Suppressor macrophage (primary cell): ENCODE results near the gene APOBEC3A.
A peak's percentile ranks its signal among the peaks of the same experiment; 100 is the strongest.
"Not testable (repeated sequence)": the region's sequence is repeated elsewhere in the genome, so short reads cannot be mapped to it uniquely, and the experiment has no call there.

Experiments used
- DNase-seq, 4 experiments: peaks; one replicate each; pipeline ENCODE4 v3.0.0-alpha.2; 2020 to 2022

APOBEC3A gene

DNA sequence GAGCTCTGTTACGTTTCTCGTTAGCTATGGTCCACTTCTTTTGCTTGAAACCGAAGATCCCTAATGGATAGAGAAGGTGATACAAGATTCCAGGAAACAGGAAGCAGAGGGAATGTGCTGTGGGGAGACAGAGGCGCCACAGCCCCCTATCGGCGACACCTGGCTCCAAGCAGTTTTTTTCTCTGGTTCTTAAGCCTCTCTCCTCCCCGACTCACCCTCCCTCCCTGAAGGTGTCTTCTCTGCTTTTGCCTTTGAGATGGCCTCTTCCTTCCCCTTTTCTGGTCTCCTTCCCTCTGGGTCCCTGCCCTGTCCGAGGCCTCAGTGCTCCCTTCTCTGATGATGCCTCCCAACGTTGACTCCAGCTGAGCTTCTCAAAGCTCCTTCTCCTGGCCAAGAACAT lies 14.2 kb upstream of the APOBEC3A start:
- peak in 3 of 4 experiments; percentile 48 to 61 (median 59) for DNase-seq

DNA sequence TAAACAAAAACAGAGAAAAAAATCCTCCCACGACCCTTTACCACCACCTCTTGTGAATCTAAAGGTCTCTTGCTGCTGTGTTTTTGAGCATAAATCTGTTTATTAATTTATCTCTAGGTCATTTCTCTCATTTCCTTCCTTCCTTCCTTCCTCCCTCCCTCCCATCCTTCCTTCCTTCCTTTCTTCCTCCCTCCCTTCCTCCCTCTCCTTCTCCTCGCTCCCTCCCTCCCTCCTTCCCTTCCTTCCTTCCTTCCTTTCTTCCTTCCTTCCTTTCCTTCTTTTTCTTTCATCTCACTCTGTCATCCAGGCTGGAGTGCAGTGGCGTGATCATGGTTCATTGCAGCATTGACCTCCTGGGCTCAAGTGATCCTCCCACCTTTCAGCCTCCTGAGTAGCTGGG lies 13.5 kb upstream of the APOBEC3A start:
- no peak for DNase-seq

DNA sequence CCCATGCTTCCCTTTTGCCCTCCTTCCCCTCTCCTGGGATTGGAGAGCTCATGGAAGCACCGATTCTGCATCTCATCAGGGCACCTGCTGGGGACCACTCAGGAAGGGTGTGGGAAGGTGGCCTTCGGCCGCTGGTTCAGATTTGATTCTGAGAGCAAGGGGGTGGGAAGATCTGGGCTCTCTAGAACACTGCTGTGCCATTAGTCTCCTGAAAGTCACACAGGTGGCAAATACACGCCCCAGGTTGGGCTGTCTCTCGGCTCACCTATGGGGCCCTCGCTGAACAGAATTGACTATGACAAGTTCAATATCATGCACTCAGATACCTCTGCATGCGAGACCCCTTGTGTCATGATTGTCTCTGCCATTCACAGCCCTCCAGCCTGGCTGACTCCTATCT lies 12.8 kb upstream of the APOBEC3A start:
- DNase-seq, result no peak

DNA sequence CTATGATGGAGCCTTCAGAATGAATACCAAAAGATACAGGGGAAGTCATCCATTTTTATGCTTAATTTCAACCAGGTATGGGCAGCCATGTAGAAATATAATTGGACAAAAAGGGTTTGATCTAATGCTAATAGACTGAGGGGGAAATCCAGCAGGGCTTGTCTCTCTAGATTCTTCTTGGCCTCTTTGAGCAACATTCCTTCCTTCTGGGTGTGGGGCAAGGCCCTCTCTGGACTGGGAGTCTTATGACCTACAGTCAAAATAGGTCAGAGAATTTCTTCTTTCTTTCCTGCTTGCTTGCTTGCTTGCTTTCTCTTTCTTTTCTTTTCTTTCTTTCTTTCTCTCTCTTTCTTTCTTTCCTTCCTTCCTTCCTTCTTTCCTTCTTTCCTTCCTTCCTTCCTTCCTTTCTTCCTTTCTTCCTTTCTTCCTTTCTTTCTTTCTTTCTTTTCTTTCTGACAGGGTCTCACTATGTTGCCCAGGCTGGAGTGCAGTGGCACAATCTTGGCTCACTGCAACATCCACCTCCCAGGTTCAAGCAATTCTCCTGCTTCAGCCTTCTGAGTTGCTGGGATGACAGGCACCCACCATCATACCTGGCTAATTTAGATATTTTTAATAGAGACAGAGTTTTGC lies 11.6 kb upstream of the APOBEC3A start:
- DNase-seq, result peak in 1 of 4 experiments; percentile 48

DNA sequence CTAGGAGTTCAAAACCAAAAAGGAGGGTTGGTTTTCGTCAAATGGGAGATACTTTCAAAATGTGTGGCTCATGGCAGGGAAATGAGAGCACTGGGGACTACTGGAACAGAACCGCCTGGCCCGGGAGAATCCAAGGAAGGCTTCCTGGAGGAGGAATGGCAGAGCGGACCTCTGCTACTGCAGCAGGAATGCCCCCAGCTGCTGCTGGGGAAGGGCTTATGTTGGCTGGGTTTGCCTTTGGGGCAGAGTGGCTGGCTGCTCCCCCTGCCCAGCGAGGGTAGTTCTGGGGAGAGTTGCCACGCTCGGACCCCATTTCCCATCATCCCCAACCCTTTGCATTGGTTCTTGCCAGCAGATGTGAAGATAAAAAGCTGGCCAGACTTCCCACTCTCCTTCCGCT lies 10.6 kb upstream of the APOBEC3A start:
- no peak for DNase-seq

DNA sequence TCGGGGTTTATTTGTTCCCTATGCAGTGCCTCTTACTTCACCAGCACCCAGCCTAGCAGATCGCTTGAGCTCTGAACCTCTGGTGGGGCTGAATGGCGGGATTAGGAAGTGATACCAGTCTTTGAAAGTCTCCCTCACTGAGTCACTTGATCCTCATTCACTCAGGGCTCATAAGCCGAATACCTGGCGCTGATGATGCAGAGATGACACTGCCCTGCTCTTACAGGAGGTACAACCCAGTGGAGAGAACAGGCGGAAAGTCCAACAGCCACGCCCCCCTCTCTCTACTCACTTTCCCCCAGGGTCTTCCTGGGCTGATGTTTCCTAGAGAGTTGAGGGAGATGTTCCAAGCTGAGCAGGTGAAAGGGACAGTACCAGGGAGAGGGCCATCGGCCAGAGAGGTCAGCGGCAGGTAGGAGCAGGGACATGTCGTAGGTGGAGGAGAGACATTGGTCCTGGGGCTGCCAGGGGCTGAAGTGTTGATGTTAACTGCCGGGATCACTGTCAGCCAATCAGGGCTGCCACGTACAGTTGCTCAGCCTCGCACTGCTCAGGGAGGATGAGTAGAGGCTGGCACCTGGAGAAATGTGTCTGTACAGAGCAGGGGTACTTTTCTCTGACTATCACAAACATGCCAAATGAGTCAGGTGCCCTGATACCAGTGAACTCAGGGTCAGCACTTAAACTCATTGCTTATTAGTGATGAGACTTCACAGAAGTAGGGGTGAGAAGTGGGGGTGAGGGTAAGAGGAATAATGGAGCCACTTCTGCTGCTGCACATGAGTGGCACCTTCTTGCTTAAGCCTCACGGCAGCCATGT lies 9.9 kb upstream of the APOBEC3A start:
- peak; percentile 62 to 81 (median 72) for DNase-seq

DNA sequence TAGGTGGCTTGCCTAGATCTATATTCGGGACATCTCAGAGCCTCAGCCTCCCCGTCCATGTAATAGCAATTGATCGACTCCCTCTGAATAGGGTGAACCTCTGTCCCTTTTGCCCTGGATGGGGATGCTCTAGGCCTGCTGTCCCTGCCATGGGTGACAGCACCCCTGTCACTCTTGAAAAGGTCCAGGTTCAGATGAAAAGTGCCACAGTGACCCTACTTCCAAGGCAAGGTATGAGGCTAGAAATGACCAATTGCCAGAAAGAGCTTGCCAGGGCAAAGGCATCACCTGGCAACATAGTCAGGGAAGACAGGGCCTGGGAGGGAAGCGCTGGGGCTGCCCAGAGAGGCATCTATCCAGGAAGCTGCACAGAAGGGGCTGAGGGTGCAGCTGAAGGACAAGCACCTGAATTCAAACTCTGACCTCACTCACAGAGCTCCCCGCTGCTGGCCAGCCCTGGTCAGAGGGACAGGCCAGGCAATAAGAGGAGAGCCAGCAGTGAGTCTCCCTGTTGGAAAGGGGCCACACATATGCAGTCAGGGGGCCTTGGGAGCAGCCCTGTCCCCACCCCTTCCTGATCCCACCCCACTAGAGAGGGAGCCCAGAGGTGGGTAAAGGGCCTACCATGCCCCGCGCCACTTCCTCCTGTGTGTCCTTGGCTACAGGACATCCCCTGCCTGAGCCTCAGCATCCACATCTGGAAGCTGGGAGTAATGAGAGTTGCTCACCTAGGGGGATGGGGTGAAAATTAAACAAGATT lies 9.0 kb upstream of the APOBEC3A start:
- no peak for DNase-seq

DNA sequence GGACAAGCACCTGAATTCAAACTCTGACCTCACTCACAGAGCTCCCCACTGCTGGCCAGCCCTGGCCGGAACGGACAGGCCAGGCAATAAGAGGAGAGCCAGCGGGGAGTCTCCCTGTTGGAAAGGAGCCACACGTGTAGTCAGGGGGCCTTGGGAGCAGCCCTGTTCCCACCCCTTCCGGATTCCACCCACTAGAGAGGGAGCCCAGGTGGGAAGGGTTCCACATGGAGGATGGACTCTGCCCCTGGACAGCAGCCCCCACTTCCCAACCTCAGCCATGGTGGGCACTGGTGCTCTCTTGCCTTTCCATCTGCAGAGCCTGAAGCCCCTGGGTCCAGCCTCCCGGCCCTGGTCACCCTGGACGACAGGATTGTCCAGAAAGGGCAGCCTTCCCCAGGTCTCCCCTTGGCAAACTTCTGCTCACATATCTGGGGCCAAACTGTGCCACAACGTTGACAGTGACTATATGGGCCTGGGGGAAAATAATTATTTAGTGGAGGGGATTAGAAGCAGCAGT lies 7.5 kb upstream of the APOBEC3A start:
- no peak for DNase-seq

DNA sequence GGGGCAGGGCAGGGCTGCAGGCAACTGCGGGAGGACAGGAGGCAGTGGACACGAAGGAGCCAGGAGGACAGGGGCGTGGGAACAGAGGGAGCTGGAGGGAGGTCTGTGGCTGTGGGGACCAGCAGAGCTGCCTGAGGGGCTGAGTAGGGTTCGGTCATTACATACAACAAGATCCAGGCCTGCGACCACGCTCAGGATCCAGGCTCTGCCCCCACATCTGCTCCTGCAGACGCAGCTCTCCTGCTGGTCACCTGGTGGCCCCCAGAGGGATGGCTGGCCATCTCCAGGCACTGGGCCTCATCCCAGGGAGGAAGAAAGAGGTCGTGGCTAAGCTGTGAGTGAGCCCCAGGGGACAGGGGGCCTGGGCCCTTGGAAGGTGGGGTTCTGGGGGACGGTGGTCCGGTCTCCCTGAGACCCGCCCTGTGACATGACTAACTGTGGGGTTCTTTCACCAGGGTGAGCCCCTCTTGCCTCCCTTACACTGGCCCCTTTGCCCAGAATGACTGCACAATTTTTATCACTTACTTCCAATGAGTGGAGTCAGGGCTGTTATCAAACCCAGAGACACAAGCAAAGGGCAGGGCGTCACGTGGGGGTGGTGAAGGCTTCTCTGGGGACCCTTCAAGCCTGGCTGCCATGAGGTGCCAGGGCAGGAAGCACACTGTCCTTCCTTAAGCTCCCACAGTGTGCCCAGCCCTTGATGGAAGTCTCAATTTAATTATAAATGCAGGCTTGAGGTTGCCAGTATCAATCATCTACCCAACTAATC lies 6.7 kb upstream of the APOBEC3A start:
- no peak for DNase-seq

DNA sequence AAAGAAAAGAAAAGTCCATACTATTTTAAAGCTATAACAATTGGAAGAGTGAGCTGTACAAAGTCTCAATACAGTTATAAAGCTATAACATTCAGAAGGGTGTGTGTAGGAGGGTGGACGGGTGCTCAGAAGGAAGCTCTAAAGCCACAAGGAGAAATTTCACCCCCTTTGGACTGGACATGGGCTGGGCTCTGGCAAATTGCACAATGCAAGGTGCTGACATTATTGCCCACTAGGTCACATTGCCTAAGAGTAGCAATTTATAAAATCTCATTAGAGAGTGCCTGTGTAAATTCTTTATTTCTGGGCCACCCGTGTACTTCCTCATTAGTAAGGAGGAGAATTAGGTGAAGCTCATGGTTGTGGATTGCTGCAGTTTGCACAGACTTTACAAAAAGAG lies 5.7 kb upstream of the APOBEC3A start:
- peak; percentile 69 to 87 (median 82) for DNase-seq

DNA sequence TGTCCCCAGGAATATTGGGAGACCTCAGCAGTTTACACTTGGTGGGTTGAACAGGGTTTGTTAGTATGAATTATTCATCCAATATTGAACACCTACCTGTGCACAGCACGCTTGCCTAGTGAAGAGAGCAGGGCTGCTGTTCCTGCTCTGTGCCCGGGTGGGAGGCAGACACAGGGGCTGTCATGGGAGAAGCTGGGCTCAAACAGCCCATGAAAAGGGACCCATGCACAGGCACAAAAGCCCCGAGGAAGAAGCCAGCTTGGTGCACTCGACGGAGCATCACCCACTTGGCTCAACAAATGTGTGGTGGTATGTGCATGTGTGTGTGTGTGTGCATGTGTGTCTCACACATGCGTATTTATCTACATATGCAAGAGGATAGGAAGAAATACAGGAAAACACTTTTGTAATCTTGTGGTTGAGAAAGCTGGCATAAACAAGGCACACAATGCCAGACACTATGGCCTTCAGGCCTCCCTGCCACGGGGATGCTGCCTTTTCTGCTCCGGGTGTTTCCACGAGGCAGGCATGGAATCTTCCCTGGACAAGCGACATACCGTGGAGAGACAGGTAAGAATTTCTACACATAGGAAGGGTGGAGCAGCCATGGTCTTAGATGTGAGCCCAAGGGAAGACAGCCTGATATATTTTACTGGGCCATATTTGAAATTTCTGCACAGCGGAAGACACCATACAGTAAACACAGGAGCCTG lies 5.0 kb upstream of the APOBEC3A start:
- DNase-seq, result peak; percentile 21 to 64 (median 54)

DNA sequence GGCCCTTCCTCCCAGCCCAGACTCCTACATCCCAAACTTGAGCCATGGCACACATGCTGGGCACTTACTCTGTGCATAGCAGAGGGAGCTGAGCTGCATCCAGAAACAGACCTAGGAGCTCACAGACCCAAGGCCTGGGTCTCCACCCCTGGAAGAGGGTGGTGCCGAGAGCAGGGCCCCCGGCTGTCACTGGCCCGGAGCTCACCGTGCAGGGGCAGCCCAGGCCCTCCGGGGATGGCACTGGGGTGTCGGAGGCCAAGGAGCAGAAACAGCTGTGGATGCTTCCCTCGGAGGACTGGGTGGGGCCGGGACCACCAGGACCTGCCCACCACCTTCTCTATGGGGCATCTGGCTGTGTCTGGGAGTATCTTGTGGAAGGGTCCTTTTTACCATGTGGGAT lies 4.3 kb upstream of the APOBEC3A start:
- DNase-seq, result no peak

DNA sequence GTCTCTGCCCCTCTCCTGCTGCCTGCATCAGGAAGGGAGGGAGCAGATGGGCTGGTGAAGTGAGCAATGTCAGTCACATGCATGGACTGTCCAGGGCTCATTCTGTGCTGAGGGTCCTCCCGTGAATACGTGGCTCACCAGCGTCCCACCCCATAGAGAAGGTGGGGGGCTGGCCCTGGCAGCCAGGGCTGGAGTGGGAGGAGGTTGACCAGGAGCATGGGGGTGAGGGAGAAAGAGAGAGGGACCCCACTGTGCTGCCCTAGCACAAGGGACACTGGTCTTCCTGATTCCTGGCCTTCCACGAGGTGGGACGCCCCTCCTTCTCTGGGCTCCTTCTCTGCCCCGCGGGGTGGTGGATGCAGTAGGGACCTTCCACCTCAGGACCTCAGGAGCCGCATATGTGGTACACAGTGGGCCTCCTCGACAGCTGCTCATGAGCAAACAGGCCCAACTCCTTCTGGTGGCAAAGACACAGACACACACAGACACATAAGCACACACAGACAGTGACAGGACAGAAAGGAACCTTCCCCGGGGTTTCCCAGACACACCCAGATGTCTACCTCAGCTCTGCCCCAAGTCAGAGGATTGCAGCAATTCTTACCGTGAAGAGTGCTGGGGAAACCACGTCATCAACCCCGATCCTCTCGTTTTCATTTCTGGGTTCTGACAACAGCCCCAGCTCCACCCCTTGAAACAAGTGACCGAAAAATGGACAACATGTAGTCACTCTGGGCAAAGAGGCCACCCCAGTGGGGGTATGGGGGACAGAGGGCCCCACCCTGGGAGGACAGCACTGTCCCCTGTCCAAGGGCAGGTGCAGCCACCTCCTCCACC lies 3.6 kb upstream of the APOBEC3A start:
- peak; percentile 75 to 88 (median 77) for DNase-seq

DNA sequence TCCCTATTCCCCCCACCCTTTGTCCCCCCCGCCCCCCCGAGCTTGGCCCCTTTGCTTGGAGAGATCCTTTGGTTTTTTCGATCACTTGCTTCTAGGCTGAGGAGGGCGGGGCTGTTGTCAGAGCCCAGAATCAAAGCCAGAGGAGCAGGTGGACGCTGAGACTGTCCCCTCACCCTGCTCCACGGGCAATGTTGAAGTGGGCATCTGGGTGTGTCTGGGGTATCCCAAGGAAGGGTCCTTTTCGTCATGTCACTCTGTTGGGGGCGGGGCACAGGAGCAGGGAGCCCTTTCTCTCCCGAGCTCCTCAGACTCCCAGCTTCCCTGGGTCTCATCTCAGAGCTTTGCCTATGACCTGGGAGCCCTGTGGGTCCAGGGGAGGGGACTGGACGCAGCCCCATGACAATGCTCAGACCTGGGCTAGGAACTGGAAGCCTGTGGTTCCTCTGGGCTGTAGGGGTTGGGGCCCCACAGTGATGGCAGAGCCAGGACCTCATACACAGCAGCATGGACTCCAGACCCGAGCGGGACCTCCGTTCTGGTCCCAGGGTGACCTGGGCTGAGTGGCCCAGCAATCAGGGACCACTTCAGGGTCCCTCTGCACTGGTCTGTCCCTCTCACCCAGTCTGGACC lies 2.9 kb upstream of the APOBEC3A start:
- no peak for DNase-seq

DNA sequence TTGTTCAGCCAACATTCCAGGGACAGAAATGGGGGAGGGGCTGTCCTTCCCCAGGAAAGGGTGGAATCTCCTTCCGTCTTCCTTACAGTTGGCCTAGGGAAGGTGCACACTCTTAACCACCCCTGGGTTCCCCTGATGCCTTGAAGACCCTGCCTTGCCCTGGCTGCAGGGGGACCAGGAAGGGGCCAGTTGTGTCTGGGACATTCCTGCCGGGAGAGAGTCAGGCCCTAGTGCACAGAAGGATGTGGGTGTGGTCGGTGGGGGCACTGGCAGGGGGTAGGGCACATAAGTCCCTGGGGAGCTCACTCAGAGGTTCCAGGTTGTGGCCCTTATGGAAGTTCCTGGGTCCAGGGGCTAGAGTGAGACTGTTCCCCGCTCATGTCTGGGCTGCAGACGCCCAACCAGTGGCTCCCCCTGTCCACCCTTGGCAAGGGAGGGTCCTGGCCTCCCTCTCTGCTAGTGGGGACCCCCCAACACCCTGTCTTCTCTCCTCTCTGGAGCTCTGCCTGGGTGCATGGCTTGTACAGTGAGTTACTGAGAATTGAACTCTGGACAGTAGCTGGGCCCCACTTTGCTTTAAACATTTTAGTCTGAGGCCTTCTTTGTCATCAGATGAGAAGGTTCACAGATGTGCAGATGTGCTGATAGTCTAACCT lies 2.0 kb upstream of the APOBEC3A start:
- DNase-seq, result no peak

DNA sequence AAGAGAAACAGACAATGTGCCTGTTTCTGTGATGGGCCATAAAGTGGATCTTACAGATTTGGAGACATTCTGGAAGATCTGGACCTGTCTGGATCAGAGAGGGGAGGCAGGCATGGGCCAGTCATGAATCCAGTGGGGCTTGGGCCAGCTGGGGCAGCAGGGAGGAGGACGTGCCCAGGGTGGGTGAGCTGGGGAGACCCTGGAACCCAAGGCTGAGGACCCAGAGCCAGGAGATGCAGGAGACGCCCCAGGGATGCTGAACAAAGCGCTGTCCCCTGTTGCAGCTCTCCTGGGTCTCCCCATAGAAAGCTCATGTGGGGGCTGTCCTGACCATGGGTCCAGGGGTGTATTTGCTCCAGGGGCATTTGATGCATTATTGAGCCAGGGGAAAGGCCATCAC lies 1.5 kb upstream of the APOBEC3A start:
- DNase-seq, result no peak

DNA sequence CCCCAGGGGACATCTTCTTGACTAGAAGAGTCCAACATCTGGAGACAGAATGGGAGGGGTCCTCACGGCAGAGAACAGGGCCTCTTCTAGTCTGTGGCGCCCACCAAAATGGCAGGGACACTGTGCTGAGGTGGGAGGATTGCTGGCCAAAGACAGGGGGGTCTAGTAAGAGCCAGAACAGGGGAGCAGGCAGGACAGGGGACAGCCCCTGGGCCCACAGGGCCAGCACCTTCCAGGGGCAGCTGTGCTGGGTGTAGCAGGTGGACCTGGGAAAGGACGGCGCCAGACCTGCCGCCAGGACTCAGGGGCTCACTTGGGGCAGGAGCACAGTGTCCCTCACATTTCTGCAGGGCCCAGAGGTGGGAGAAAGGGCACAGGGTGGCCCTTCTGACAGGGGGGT lies 858 bp upstream of the APOBEC3A start:
- no peak for DNase-seq

DNA sequence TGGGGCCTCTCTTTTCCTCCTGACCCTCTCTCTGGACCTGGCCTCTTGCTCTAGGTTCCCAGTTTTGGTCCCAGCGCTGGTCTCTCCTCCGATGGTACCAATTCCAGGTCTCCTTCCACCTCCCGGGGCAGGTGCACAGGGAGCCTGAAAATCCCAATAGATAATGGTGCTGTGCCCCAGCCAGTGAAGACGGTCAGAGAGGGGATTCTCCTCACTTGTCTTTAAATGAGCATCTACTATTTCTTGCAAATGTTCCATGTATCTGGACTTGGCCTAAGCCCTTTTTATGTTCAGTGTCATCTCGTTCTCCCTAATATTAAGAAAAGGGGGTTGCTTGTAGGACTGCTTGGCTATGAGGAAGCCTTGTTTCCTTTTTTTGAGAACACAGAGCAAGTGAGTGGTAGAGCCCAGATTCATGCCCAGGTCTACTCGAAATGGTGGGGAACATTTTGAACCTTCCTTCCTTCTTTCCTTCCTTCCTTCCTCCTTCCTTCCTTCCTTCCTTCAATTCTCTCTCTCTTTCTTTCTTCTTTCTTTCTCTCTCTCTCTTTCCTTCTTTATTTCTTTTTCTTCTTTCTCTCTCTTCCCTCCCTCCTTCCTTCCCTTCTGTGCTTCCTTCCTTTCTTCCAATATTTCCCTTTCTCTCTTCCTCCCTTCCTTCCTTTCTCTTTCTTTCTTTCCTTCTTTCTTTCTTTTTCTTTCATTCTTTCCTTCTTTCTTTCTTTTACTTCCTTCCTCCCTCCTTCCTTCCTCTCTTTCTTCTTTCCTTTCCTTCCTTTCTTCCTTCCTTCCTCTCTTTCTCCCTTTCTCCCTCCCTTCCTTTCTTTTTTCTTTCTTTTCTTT lies 620 bp downstream of the APOBEC3A start:
- DNase-seq, result peak in 3 of 4 experiments; percentile 32 to 60 (median 37)

DNA sequence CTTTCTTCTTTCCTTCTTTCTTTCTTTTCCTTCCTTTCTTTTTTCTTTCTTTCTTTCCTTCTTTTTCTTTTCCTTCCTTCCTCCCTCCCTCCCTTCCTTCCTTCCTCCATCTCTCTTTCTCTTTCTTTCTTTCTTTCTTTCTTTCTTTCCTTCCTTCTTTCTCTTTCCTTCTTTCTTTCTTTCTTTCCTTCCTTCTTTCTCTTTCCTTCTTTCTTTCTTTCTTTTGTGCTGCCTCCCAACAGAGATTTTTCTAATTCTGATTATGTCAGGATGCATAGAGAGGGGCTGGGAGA lies 1.2 kb downstream of the APOBEC3A start:
- not testable (repeated sequence) for DNase-seq
